HL-60/S4 (cell line): Measurements from ENCODE around the gene RFC2.

Experiments
- in situ Hi-C: fragments of 300-500 bp; cut with MboI; formaldehyde crosslinking; loops from 2 replicates; pipeline ENCODE4 v1.14.3; 2022; ENCODE audit warnings: low sequenced_read_pairs

Gene RFC2

DNA sequence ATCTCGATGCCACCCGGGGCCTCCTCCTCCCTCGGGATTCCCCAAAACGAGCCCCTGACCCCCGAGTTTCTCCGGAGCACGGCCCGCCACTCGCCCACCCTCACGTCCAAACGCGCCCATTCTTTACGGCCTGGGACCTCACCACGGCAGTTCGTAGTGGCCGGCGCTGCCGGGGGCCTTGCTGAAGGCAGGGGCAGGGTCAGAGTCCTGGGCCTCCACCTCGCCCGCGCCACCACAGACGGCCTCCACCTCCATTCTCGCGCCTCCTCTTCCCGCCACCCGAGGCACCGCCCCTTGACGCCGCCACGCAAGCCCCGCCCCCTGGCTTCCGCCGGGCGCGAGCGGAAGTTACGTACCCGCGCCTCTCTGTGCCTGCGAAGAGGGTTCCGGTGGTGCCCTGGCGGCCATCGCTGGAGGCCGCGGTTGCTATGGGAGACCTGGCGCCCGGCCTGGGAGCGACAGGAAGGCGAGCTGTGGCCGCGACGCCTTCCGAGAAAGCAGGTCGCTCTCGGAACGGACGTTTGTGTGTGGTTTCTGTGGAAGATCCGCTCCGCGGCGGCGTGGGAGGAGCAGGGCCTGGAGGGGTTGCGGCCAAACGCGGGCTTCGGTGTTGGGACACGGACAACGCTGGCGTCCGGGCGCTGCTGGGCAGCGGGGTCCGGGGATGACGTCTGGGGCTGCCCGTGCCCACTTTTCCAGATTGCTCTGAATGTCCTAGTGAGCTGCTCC lies at the start of gene RFC2:
RFC2 (minus strand) TSS at position 271 of the 729 bp plus-strand sequence; CDS start at position 255, 16 bp downstream.
- in situ Hi-C loops = loop anchor here (10.0 kb wide), 1 partner anchor 141 kb away; no protein-coding TSS in a partner anchor

DNA sequence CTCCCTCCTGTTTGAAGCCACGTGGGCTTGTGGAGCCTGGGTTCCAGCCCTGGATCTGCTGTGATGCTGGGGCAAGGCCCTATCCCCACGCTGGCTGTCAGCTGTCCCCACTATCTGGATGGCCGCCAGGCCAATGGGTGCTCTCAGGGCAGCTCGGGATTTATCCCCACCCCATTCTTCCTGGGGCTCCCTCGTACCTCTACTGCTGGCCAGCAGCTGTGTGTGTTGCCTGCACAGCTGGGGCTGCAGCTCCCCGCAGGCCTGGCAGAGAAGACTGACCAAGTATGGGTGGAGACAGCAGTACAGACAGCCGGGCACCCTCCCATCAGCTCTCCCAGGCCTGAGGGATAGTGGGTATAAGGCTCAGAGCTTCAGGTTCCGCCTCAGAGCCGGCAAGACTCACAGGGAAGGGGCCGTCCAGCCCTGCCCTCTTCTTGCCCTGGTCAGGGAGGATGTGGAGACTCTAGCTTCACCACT lies 48.6 kb upstream of the RFC2 start:
- in situ Hi-C loops = no loop called here

DNA sequence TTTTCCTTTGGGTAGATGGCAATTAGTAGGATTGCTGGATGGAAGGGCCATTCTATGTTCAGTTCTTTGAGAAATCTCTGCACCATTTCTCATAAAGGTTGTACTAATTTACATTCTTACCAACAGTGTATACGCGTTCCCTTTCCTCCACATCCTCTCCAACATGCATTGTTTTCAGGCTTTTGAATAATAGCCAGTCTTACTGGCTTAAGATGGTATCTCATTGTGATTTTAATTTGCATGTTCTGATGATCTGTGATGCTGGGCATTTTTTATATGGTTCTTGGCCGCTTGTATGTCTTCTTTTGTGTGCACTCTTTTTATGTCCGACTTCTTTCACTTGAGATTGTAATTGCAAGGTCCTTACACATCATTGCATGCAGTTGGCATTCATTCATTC lies 46.7 kb upstream of the RFC2 start:
- in situ Hi-C loops = no loop called here

DNA sequence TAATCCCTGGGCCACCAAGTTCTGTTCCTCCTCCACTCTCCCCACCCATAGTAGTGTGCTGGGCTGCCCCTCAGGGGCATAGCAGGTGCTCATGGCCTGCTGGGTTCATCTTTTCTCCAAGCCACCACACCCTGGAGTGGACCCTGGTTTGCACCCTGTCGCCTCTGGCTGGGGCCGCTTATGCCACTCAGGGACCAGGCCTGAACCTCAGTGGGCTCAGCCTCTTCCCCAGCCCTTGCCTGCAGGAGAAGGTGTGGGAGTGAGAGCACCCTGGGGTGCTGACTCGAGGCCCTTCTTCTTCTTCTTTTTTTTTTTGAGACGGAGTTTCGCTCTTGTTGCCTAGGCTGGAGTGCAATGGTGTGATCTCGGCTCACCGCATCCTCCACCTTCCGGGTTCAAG lies 45.2 kb upstream of the RFC2 start:
- in situ Hi-C loops = no loop called here

DNA sequence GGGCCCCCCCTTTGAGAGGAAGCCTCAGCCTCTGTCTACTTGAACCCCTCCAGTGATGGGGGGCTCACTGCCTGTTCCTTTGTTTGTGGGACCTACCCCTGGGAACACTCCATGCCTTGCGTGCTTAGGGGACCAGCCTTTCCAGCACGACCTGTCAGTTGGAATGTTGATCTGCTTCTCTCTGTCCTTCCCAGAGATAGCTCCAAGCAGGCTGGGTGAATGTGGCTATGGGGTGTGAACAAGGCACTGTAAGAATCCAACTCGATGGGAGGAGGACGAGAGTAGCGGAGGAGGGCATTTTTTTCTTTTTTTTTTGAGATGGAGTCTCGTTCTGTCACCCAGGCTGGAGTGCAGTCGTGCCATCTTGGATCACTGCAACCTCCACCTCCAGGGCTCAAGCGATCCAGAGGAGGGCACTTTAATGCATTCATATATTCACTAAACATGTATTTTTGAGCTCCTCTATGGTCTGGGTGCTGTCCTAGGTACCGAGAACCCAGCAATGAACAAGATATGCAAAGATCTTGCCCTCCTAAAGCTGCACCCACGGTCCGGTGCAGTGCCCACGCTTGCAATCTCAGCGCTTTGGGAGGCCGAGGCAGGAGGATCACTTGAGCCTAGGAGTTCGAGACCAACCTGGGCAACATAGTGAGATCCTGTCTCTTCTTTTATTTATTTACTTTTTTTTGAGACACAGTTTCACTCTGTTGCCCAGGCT lies 43.5 kb upstream of the RFC2 start:
- in situ Hi-C loops = no loop called here

DNA sequence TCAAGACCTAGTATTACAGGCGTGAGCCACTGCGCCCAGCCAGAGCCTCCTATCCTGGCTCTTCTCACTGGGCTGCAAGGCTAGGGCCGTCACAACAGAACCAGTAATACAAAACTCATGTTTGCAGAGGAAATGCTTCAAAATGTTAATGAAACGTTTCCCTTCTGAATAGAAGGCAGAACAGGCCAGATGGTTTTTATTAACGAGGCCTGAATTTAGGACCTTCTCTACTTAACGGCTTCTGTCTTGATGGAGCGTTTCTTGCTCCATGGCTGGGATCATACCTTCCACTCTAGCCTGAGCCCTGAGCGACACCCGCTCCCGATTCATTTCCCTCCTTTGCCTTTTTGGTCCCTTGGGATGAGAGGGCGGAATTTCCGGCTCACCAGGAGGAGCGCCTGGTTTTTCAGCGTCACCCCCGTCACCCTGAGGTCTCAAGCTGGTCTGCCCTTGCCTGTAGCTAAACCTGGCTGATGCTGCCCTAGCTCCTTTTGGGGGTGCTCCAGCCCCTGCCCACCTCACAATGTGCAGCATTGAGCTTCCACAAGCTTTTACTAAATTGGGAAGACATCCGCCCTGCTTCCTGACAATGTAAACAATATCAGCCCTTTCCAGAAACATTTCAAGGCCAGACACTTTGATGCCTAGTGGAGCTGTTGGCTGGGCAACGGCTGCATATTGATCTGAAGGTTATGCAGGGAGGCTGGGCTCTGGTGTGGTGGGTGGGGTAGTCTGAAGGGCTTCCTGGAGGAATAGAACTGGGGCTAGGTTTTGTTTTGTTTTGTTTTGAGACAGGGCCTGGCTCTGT lies 40.2 kb upstream of the RFC2 start:
- in situ Hi-C loops = no loop called here

DNA sequence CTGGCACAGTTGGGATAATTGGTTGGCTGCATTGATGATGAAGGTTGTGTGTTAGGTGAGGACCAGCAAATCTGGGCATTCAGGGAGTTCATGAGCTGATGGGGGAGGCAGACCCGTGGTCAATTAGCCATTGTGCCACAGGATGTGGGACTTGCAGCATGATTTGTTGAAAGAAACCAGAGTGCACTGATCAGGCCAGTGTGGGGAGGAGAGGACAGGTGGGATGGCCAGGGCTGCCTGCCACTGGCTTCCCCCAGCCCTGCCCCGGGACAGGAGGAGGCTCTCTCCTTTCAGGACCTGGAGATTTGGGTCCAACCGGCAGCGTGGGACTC lies 39.3 kb upstream of the RFC2 start:
- in situ Hi-C loops = no loop called here

DNA sequence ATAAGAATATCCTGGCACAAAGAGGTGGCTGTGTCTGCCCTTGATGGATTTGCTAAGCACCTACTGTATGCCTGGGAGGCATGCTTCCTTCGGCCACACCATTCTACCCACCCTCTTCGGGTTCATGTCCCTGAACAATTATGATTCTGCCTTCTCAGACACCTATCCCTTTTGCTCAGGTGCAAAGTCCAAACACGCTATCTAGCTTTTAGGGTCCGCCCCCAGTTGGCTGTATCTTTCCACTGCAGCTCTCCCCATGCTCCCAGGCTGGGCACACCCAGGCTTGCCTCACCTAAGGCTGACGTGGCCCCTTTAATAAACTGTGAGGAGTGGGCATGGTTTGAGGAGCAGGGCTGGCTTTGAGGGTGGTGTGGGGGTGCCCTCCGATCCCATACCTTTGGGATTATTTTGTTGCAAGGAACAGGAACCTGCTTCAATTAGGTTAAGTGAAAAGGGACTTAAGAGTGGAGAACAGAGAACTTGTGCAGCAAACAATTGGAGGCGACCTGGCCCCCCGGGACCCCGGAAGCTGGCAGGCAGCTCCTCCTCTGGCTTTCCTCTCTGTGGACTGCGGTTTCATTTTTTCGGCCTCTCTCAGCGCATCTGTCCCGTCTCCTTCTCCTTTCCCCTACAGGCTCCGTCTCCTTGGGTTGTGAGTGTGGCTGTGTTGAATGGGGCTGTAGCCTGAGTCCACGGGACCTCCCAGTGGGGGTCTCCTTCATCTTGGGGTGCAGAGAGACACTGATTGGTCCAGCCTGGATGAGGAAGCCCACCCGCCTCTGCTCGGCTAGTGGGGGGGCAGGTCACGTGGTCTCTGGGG lies 38.8 kb upstream of the RFC2 start:
- in situ Hi-C loops = no loop called here

DNA sequence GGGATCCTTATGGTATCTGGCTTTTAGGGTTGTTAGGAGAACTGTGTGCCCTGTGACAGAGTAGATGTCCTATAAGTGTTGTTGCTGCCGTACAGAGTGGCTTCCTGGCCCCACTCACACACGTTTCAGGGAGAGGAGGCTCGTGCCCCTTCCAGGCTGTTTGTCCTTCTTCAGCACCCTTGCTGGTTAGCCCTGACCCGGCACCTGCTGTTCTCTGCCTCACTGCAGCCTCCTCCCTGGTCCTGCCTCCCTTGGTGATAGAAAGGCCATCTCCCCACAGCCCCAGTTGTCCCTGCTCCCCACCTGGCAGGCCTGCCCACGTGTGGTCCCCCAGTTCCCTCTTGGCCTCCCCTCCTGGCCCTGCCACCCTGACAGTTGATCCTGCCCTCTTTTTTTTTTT lies 37.3 kb upstream of the RFC2 start:
- in situ Hi-C loops = no loop called here

DNA sequence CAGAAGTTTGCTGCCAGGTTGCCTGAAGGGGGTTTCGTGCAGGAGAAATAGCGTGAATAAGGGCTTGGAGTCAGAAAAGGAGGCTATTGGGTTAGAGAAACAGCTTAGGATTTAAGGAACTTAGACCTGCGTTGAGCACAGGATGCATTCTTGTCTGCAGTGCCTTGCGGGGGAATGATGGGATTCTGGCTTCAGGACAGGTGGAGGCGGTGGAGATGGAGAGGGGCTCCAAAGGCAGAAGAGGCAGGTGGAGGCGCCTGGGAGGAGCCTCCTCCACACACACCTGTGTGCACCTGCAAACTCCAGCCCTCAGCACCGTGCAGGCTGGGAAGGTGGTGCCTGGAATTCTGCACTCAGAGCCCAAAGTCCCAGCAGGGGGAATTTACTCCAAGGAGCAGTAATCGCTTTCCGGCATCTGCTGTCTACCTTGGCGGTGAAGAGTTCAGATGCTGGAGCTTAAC lies 36.8 kb upstream of the RFC2 start:
- in situ Hi-C loops = no loop called here

DNA sequence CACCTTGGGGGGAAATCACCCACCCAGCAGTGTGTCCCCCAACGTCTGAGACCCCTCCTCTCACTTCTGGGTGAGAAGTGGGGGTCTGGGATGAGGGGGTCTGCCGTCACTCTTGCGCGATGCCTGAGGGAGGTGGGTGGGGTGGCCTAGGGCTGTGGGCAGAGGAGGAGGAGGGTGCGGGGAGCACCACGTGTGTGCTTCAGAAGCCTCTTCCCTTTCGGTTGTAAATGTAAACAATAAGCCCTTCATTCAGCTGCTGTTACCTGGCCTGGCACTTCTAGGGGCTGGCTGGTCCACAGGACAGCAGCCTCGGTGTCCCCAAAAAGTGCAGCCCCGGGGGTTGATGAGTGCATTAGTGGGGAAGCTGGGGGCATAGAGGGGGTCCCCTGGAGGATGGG lies 36.4 kb upstream of the RFC2 start:
- in situ Hi-C loops = no loop called here

DNA sequence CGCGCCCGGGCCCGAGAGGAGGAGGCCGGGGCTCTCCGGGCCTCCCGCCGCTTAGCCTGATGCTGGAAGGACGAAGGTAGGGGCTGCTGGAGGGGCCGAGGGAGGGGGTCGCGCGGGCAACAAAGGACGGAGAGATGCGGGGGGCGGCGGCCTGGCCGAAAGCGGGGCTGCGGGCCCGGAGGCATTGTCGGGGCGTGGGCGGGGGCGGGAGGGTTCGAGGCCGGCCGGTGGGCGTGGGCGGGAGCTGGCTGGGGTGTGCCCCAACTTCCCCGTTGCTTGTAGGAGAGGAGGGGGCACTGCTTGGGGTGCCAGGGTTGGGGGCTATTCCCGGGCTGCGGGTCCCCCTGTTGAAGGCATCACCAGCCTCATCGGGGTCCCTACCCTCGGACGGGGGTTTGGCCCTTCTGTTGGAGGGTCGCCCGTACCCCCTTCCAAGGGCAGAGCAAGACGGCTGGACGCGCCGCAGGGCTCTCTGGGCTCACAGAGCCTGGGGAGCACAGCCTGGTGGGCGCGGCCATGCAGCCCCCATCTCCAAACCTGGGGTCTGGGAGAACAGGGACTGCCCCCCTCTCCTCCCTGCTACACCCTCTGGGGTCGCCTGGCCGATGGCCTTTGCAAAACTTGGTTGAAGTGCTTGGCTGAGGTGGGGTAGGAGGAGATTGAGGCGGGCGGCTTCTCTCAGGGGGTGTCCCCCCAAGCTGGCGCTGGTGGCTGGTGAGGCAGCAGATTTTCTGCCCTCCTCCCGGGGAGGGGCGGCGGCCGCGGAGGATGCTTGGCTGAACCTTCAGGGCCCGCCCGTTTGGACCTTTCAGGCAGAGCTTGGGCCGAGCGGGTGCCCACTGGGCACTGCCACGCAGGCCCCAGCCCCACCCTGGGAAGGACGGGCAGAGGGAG lies 35.7 kb upstream of the RFC2 start:
- in situ Hi-C loops = no loop called here

DNA sequence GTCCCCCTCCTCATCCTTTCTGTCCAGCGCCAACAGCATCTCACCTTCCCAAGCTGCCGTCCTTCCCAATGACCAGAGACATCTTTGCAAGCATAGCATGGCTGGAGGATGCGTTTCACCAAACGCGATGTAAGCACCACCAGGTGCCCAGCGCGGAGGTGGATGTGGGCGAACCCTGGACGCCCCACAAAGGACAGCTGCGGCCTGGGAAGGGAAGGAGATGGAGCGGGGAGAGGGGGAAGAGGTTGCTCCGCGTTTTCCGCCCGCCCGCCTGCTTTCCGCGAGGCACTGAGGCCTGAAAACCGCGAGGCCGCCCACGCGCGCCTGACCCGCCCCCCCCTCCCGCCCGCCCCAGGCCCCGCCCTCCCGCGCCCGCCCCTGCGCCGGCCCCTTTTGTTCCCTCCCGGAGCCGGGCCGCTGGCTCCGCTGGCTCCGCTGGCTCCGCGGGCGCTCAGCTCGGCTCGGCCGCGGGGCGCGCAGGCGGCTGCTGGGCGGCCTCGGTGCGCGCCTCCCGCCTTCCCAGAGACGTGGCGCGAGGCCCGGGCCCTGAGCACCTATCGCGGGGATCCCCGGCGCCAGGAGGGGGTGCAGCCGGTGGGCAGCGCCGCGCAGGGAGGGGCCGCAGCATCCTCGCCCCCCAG lies 34.9 kb upstream of the RFC2 start, which contains the start of gene CLIP2:
CLIP2 (plus strand) TSS at position 390 of the 641 bp plus-strand sequence. CDS start 28,140 bp downstream, outside the sequence.
- in situ Hi-C loops = no loop called here

DNA sequence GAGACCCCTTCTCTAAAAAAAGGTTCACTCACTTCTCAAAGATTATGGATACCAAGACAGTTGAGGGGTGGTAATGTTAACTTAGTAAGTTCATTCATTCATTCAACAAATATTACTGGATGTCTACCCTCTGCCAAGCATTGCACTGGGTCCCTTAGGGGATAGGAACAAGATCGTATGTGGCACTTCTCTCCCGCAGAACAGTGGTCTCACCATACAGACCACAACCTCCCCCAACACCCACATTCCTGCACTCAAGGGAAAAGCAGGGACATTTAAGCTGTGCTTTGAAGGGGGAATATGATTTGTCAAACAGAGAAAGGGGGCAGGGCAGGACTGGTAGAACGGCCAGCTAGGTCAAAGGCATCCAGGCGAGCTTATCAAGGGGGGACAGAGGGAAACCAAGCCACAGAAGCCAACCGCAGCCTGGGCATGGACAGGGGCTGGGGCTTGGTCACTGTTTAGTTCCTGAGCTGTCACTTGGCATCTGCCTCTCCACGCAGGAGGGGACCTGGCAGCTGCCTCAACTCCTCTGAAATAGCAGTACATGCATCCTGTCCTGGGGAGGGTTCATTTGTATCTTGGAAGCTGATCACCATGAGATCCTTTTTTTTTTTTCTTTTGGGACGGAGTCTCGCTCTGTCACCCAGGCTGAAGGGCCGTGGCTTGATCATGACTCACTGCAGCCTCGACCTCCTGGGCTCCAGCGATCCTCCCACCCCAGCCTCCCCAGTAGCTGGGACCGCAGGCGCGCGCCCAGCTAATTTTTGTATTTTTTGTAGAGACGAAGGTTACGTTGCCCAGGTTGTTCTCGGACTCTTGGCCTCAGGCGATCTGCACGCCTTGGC lies 34.1 kb upstream of the RFC2 start:
- in situ Hi-C loops = no loop called here

DNA sequence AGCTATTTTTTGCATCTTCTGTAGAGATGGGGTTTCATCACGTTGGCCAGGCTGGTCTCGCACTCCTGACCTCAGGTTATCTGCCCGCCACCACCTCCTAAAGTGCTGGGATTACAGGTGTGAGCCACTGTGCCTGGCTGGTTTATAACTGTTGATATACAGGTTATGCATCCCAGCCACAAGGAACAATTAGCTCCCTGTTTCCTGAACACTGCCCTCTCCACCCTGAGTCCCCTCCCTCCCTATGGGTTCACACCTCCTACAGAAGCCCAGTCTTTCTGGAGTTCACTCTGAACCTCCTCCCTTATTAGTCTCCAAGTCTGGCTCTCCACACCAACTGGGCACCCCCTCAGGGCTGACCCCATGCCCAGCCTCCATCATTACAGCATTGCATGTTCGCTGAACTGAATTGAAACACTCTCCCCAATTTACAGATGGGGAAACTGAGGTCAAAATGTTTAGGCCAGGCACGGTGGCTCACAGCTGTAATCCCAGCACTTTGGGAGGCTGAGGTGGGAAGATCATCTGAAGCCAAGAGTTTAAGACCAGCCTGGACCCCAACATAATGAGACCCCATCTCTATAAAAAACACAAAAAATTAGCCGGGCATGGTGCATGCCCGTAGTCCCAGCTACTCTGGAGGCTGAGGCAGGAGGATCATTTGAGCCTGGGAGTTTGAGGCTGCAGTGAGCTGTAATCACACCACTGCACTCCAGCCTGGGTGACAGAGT lies 33.3 kb upstream of the RFC2 start:
- in situ Hi-C loops = no loop called here

DNA sequence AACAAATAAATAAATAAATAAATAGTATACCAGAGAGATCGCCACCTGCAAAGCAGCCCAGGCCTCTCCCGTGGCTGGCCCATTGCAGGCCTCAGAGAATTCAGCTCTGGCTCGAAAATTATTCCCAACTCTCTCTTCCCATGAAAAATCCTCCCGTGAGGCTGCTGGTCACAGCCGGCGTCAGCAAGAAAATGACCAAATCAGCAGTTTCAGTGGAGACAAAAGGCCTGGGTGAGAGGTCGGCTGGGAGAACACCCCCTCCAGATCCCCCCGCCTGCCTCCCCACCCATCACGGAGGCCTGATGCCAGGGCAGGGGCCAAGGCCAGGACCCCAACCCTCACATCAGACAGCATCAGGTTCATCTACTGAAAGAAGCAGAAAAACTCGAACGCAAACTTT lies 31.9 kb upstream of the RFC2 start:
- in situ Hi-C loops = no loop called here

DNA sequence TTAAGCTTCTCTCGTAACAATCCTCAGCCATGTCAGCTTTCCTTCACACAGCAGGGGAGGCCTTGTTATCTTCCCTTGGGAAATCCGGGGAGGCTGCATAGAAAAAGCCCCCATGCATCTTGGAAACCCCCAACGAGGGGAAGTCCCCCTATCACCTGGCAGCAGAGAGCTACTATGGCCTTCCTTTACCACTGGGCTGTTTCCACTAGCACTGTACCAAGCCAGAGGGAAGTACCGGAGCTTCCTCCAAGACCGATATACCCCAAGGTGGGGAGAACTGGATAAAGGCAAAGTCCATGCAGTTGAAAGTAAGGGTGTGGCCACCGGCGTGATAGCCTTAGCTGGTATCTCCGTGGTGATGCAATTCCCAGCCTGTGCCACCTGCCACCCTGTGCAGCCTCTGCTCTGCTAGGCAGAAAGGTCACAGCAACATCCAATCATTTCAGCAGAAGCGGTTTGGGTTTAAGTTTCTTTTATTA lies 30.6 kb upstream of the RFC2 start:
- in situ Hi-C loops = no loop called here
